Esophagus squamous epithelium (tissue), 4 donors: ENCODE data around the gene SRGAP1.
"Not testable (repeated sequence)": the region's sequence is repeated elsewhere in the genome, so short reads cannot be mapped to it uniquely, and the experiment has no call there.

Source experiments
- POLR2A ChIP-seq, 4 donors: fragments of 450-650 bp; IDR thresholded peaks; one replicate each; pipeline ENCODE4 v1.6.1; 2017; ENCODE audit warnings: antibody characterized with exemption in 4 of 4, mild to moderate bottlenecking in 4 of 4, moderate library complexity in 3 of 4
- TF ChIP-seq, protein P1 (sequence below), 6 experiments: fragments of 450-650 bp in 4 of 6; fragments of 200-600 bp in 2 of 6; sonication (generic) in 2 of 6; IDR thresholded peaks; one replicate each; pipeline ENCODE4 v1.5.1; 2016 to 2019; ENCODE audit warnings: antibody characterized with exemption in 6 of 6, mild to moderate bottlenecking in 4 of 6, moderate library complexity in 4 of 6

GRCh38 chr12:64167041-64167440, 322.5 kb downstream of the SRGAP1 start:
- TF ChIP-seq, protein P1, sequence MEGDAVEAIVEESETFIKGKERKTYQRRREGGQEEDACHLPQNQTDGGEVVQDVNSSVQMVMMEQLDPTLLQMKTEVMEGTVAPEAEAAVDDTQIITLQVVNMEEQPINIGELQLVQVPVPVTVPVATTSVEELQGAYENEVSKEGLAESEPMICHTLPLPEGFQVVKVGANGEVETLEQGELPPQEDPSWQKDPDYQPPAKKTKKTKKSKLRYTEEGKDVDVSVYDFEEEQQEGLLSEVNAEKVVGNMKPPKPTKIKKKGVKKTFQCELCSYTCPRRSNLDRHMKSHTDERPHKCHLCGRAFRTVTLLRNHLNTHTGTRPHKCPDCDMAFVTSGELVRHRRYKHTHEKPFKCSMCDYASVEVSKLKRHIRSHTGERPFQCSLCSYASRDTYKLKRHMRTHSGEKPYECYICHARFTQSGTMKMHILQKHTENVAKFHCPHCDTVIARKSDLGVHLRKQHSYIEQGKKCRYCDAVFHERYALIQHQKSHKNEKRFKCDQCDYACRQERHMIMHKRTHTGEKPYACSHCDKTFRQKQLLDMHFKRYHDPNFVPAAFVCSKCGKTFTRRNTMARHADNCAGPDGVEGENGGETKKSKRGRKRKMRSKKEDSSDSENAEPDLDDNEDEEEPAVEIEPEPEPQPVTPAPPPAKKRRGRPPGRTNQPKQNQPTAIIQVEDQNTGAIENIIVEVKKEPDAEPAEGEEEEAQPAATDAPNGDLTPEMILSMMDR (IDR thresholded peaks at IDR 0.05), result not testable (repeated sequence)
- TF ChIP-seq POLR2A (IDR thresholded peaks at IDR 0.05), result not testable (repeated sequence)
